Testis (tissue), 3 donors: ENCODE results near the gene ERICH3. TPM values are rescaled to one million over a fixed set of nuclear protein-coding genes. Genes with fewer than 3 reads are reported as not detected.

Experiments
- DNase-seq: peaks from one replicate; pipeline ENCODE4 v3.0.0-alpha.2; 2019
- H3K27ac ChIP-seq, 2 donors: fragments of 200-600 bp; sonication (generic); one replicate each; pipeline ENCODE4 v1.5.1; 2019
- H3K27me3 ChIP-seq: fragments of 200-600 bp; sonication (generic); one replicate; pipeline ENCODE4 v1.5.1; 2019
- H3K36me3 ChIP-seq: fragments of 200-600 bp; sonication (generic); one replicate; pipeline ENCODE4 v1.5.1; 2017; ENCODE audit warnings: low read depth; ENCODE audit errors: missing control alignments
- H3K4me1 ChIP-seq: fragments of 200-600 bp; sonication (generic); one replicate; pipeline ENCODE4 v1.5.1; 2019
- H3K4me3 ChIP-seq, 2 donors: fragments of 200-600 bp; sonication (generic); one replicate each; pipeline ENCODE4 v1.5.1; 2017 to 2019
- H3K9me3 ChIP-seq: fragments of 200-600 bp; sonication (generic); one replicate; pipeline ENCODE4 v1.5.1; 2017
- POLR2A ChIP-seq: fragments of 450-650 bp; IDR thresholded peaks from one replicate; pipeline ENCODE4 v1.6.1; 2017; ENCODE audit warnings: antibody characterized with exemption, mild to moderate bottlenecking, moderate library complexity
- WGBS, 2 donors: methylation state at CpG; one replicate each; pipeline ENCODE4 v1.1.5; 2018; 5-methylcytosine and 5-hydroxymethylcytosine counted together
- intact Hi-C: fragments of 100-400 bp; cut with DNase I; formaldehyde crosslinking; loops from one replicate; pipeline ENCODE4 v1.15.1; 2023; ENCODE audit warnings: low total_unique reads
- polyA plus RNA-seq: library from polyadenylated mRNA; stranded (reverse); fragments of 350-450 nt; fragmentation: Illumina TruSeq; extraction: RNeasy Lipid Tissue Mini Kit (QIAGEN cat#74804); gene quantifications from one replicate; pipeline ENCODE4 v1.2.3, GENCODE V29; 2014; ENCODE audit warnings: low read depth, low replicate concordance; ENCODE audit not compliant: insufficient read depth
- total RNA-seq, 2 donors: library from RNA; depleted of rRNA; stranded (reverse); fragments of >200 nt; gene quantifications; one replicate each; pipeline ENCODE4 v1.2.3, GENCODE V29; 2016
- TF ChIP-seq, protein P1 (sequence below), 3 experiments: fragments of 450-650 bp in 2 of 3; fragments of 200-600 bp in 1 of 3; sonication (generic) in 1 of 3; IDR thresholded peaks; one replicate each; pipeline ENCODE4 v1.5.1; 2016 to 2019; ENCODE audit warnings: antibody characterized with exemption in 3 of 3, mild to moderate bottlenecking in 2 of 3, moderate library complexity in 1 of 3

ERICH3 gene
- total and polyA plus RNA-seq, 3 donors from 2014 or later = 19.5 to 78.8 (median 35.7) TPM

DNA sequence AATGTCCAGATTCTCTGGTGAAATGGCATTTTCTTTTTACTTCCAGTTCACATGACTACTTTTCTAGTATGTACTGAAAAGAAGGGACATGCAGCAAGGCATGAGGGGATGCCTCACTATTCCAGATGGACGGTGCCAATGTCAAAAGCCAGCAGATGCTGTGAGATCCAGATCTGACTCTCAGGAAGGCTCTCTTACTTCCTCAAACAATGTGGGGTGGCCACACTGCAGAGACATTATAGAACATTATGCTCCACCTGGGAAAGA, 41.6 kb upstream of the ERICH3 start:
- Histone ChIP-seq H3K36me3 (no peaks in the 10 kb centered on the region), H3K27ac (no peak overlapping the region)
- WGBS, 2 donors = 96 to 100% methylated on average over 1 of the region's 1 CpG

DNA sequence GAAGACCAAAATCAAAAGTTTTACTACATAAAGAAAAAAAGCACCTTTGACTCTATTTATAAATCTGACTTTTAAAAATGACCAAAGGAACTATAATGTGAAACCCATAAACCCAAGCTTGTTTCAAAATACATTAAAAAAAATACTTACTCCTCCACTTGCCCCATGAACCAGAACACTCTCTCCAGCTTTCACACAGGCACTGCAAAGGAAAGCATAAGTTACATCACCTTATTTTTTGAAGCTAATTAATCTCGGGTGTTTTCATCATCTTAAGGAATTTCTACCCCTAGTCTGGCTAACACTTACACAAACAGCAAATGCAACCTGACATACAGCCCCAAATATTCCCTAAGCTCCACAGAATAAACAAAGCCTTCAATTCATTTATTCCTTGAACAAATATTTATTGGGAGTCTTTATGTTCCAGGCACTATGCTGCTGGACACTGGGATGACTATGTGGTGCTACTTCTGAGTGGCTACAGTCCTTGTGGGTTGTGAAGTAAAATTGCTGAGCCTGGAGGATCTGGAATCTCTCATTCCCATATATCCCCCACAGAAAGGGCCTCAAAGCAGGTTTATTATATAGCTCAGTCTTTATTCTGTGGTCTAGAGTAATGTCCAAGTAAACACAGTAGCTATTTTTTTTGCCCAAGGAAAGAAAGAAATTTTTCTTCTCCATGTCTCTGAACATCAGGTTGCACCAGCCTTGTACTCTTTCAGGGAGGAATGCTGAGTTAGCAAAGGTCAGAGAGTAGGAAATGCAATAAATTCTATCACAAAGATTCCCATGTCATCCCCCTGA, 41.0 kb upstream of the ERICH3 start:
- Histone ChIP-seq H3K27ac (no peak overlapping the region), H3K4me3 (no peak overlapping the region), H3K9me3 (no peaks in the 10 kb centered on the region), H3K27me3 (no peaks in the 10 kb centered on the region), H3K4me1 (no peaks in the 10 kb centered on the region), H3K36me3 (no peaks in the 10 kb centered on the region)
- no peak for DNase-seq
- TF ChIP-seq, protein P1, sequence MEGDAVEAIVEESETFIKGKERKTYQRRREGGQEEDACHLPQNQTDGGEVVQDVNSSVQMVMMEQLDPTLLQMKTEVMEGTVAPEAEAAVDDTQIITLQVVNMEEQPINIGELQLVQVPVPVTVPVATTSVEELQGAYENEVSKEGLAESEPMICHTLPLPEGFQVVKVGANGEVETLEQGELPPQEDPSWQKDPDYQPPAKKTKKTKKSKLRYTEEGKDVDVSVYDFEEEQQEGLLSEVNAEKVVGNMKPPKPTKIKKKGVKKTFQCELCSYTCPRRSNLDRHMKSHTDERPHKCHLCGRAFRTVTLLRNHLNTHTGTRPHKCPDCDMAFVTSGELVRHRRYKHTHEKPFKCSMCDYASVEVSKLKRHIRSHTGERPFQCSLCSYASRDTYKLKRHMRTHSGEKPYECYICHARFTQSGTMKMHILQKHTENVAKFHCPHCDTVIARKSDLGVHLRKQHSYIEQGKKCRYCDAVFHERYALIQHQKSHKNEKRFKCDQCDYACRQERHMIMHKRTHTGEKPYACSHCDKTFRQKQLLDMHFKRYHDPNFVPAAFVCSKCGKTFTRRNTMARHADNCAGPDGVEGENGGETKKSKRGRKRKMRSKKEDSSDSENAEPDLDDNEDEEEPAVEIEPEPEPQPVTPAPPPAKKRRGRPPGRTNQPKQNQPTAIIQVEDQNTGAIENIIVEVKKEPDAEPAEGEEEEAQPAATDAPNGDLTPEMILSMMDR (IDR thresholded peaks at IDR 0.05) = no peak
- no peak for TF ChIP-seq POLR2A
- intact Hi-C loops = no loop called here
- 68% methylated on average over 1 of the region's 1 CpG for WGBS, 2 donors

More for the DNA sequence above, 41.6 kb upstream of the ERICH3 start:
- Histone ChIP-seq H3K4me3 (no peak overlapping the region), H3K27me3 (no peaks in the 10 kb centered on the region), H3K9me3 (no peaks in the 10 kb centered on the region), H3K4me1 (no peaks in the 10 kb centered on the region)
- TF ChIP-seq, protein P1 (IDR thresholded peaks at IDR 0.05) = no peak
- TF ChIP-seq POLR2A = no peak
- no peak for DNase-seq
- intact Hi-C loops = no loop called here

DNA sequence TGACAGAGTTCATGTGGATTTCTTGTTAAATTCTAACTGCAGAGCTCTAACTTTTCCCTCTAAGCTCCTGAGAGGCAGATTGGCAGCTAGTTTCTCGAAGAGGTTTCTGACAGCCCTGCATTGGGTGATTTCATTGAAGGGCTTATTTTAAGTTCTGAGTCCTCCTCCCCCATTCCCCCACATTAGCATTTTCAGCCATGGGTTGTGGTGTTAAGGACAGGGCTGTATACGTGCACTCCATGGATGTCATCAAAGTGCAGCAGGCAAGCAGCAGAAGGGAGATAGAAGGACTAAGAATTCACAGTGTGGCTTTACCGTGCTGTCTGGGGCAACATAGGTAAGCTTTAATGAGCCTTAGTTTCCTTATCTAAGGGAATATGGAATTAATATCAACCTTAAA, 40.3 kb upstream of the ERICH3 start:
- Histone ChIP-seq H3K9me3 (no peaks in the 10 kb centered on the region), H3K27ac (no peak overlapping the region), H3K4me1 (no peaks in the 10 kb centered on the region), H3K27me3 (no peaks in the 10 kb centered on the region), H3K4me3 (no peak overlapping the region), H3K36me3 (no peaks in the 10 kb centered on the region)
- WGBS, 2 donors = 88 to 94% methylated on average over 3 of the region's 3 CpGs
- no peak for DNase-seq
- TF ChIP-seq, protein P1 (IDR thresholded peaks at IDR 0.05) = no peak
- no peak for TF ChIP-seq POLR2A
- intact Hi-C loops = no loop called here

DNA sequence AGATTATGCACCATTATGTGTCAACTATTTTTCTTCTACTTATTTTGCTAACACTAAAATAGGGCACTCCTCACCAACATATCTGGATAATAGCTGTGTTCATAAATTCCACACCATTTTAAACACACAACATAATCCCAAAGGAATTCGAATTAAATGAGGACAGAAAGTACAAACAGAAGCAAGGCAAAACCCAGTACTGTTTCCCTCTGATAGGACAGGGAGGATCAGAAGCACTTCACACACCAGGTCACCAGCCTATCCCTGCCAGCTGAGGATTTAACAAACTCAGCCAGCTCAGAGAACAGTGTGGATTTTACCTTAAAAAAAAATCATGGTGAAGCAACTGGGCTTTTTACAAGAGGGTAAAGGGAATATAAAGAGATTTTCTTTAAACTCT, 39.3 kb upstream of the ERICH3 start:
- intact Hi-C loops = no loop called here
- Histone ChIP-seq H3K27ac (no peak overlapping the region), H3K4me3 (no peak overlapping the region), H3K27me3 (no peaks in the 10 kb centered on the region), H3K9me3 (no peaks in the 10 kb centered on the region), H3K4me1 (no peaks in the 10 kb centered on the region), H3K36me3 (no peaks in the 10 kb centered on the region)
- DNase-seq = no peak
- 48 to 53% methylated on average over 1 of the region's 1 CpG for WGBS, 2 donors
- TF ChIP-seq, protein P1 (IDR thresholded peaks at IDR 0.05) = no peak
- no peak for TF ChIP-seq POLR2A
